Measurements from ENCODE around the gene VRK1. TPM values are rescaled to one million over a fixed set of nuclear protein-coding genes. Genes with fewer than 3 reads are reported as not detected.

Gene VRK1
- total and polyA plus RNA-seq, 2 of the 8 experiments (the other 6 are each of a cell fraction or from before 2014, with no cell fraction given), result 24.2 to 64.8 TPM

- no peak overlapping the region for H2BK5ac ChIP-seq (ENCODE audit: low read depth, low read length)
- no peak overlapping the region for H2BK120ac ChIP-seq (replicated peaks; ENCODE audit: low read depth, low read length)
- H3K9ac ChIP-seq (replicated peaks in 1 of 4; ENCODE audit: extremely low read depth in 1 of 4, low read depth in 3 of 4, low read length in 3 of 4), result no peak overlapping the region
- no peak for FAIRE-seq
- no peak overlapping the region for H3K56ac ChIP-seq (replicated peaks; ENCODE audit: insufficient read length, low read depth, low read length)
- H3K4ac ChIP-seq (replicated peaks; ENCODE audit: insufficient read length, low read depth, low read length), result no peak overlapping the region
- no peak for DNase-seq (ENCODE audit: low read depth in 1 of 2, low spot score in 2 of 2)
- no peak for TF ChIP-seq KDM4A (IDR thresholded peaks at IDR 0.05; ENCODE audit: low read depth, low read length, severe bottlenecking)
- no peak for TF ChIP-seq HDAC6 (IDR thresholded peaks at IDR 0.05; ENCODE audit: low read depth, low read length)
- no peak for TF ChIP-seq RAD21 (IDR thresholded peaks at IDR 0.05 in 1 of 2, conservative IDR thresholded peaks at IDR 0.05 in 1 of 2; ENCODE audit: low read depth in 2 of 2, low read length in 2 of 2)
- no peak for TF ChIP-seq GTF2F1 (IDR thresholded peaks at IDR 0.05; ENCODE audit: borderline replicate concordance, low read depth, low read length)
- TF ChIP-seq NANOG (IDR thresholded peaks at IDR 0.05; ENCODE audit: insufficient read depth, low read depth, low read length, poor library complexity, severe bottlenecking), result no peak
- TF ChIP-seq KDM1A (IDR thresholded peaks at IDR 0.05; ENCODE audit: borderline replicate concordance, low read length), result no peak
- TF ChIP-seq USF2 (IDR thresholded peaks at IDR 0.05; ENCODE audit: low read length), result no peak
- TF ChIP-seq EP300 (IDR thresholded peaks at IDR 0.05; ENCODE audit: borderline replicate concordance in 1 of 2, low read depth in 2 of 2, low read length in 2 of 2), result no peak
- no peak overlapping the region for H3K14ac ChIP-seq (ENCODE audit: insufficient read length)
- H3K9me3 ChIP-seq (ENCODE audit: insufficient read depth in 2 of 2, low read depth in 1 of 2, low read length in 1 of 2), result peaks cover 0 to 8% of the 10 kb centered on the region in 2 experiments; a peak in 3 of 4 replicates
- peaks cover 0 to 4% (median 3%) of the 10 kb centered on the region in 4 experiments; a peak in 3 of 7 replicates for H3K4me1 ChIP-seq (replicated peaks in 1 of 4; ENCODE audit: control insufficient read depth in 3 of 4, insufficient read depth in 4 of 4, low read length in 3 of 4)
- H2BK15ac ChIP-seq (ENCODE audit: low read length), result no peak overlapping the region
- H4K91ac ChIP-seq (replicated peaks; ENCODE audit: insufficient read length, low read length), result no peak overlapping the region
- H4K8ac ChIP-seq (ENCODE audit: extremely low read depth, insufficient read depth, low read length), result no peak overlapping the region
- ChIA-PET POLR2A (ENCODE audit: partially characterized antibody) (interaction anchor here (0.6 kb wide), 1 partner anchor 63 kb away, joined by 3 read pairs; no protein-coding TSS in a partner anchor), CTCF (ENCODE audit: partially characterized antibody) (interaction anchor here (0.8 to 1.4 kb wide), 2 partner anchors 11 to 54 kb away, joined by 4 to 5 read pairs; no protein-coding TSS in a partner anchor)
- H3K79me2 ChIP-seq (ENCODE audit: control insufficient read depth in 1 of 2, insufficient read depth in 2 of 2, low read length in 2 of 2), result no peaks in the 10 kb centered on the region
- H3K4me3 ChIP-seq (ENCODE audit: extremely low read depth in 1 of 4, insufficient read depth in 2 of 4, low read depth in 3 of 4, low read length in 4 of 4), result no peak overlapping the region
- no peak overlapping the region for H4K5ac ChIP-seq (ENCODE audit: insufficient read length, low read depth, low read length)
- H2AFZ ChIP-seq (ENCODE audit: low read length), result no peak overlapping the region
- no peaks in the 10 kb centered on the region for H3K23me2 ChIP-seq (ENCODE audit: low read depth, low read length)
- no peak overlapping the region for H3K27ac ChIP-seq (ENCODE audit: low read depth, low read length)
- WGBS, 2 experiments (ENCODE audit: extremely low coverage in 1 of 2, insufficient coverage in 1 of 2, insufficient read length in 1 of 2, insufficient replicate concordance in 2 of 2, low coverage in 1 of 2, low lambda C conversion rate in 2 of 2, missing lambda C conversion rate in 1 of 2), result 93% methylated on average over 1 of the region's 1 CpG; no CpG with 5 or more reads in 1 of the 2 experiments
- H3K27me3 ChIP-seq (replicated peaks in 1 of 4; ENCODE audit: control insufficient read depth in 3 of 4, extremely low read depth in 1 of 4, insufficient read depth in 3 of 4, low read length in 3 of 4), result no peaks in the 10 kb centered on the region
- no peak overlapping the region for H2AK5ac ChIP-seq (ENCODE audit: low read depth, low read length)
- no peaks in the 10 kb centered on the region for H4K20me1 ChIP-seq (replicated peaks in 1 of 2; ENCODE audit: control insufficient read depth in 1 of 2, insufficient read depth in 2 of 2, low read length in 2 of 2)
- H3K18ac ChIP-seq (ENCODE audit: extremely low read depth, low read length), result no peak overlapping the region
- no peak overlapping the region for H2BK20ac ChIP-seq (ENCODE audit: low read length)
- H3K79me1 ChIP-seq (ENCODE audit: low read depth, low read length), result no peaks in the 10 kb centered on the region
- H3K4me2 ChIP-seq (ENCODE audit: insufficient read depth in 1 of 2, low read depth in 2 of 2, low read length in 2 of 2), result no peak overlapping the region
- H3K36me3 ChIP-seq (ENCODE audit: control insufficient read depth in 2 of 4, insufficient read depth in 4 of 4, low read length in 3 of 4), result no peaks in the 10 kb centered on the region; a peak in 1 of 8 replicates
- H3K23ac ChIP-seq (ENCODE audit: insufficient read length), result no peak overlapping the region
- H2BK12ac ChIP-seq (ENCODE audit: low read depth, low read length), result no peak overlapping the region
These were observed 109.3 kb downstream of the VRK1 start for GRCh38 chr14:96906434-96906833.

All from H1 (cell line).